ENCODE data around the gene MCM9.

GRCh38 chr6:118897386-118897785, 37.6 kb downstream of the MCM9 start:
- TF ChIP-seq POLR2A (IDR thresholded peaks at IDR 0.05): no peak
- TF ChIP-seq, protein P1, sequence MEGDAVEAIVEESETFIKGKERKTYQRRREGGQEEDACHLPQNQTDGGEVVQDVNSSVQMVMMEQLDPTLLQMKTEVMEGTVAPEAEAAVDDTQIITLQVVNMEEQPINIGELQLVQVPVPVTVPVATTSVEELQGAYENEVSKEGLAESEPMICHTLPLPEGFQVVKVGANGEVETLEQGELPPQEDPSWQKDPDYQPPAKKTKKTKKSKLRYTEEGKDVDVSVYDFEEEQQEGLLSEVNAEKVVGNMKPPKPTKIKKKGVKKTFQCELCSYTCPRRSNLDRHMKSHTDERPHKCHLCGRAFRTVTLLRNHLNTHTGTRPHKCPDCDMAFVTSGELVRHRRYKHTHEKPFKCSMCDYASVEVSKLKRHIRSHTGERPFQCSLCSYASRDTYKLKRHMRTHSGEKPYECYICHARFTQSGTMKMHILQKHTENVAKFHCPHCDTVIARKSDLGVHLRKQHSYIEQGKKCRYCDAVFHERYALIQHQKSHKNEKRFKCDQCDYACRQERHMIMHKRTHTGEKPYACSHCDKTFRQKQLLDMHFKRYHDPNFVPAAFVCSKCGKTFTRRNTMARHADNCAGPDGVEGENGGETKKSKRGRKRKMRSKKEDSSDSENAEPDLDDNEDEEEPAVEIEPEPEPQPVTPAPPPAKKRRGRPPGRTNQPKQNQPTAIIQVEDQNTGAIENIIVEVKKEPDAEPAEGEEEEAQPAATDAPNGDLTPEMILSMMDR (IDR thresholded peaks at IDR 0.05): no peak
